ENCODE results near the gene MAGEA9. TPM values are rescaled to one million over a fixed set of nuclear protein-coding genes. Genes with fewer than 3 reads are reported as not detected.
"Not testable (repeated sequence)": the region's sequence is repeated elsewhere in the genome, so short reads cannot be mapped to it uniquely, and the experiment has no call there.

Gene MAGEA9, protein sequence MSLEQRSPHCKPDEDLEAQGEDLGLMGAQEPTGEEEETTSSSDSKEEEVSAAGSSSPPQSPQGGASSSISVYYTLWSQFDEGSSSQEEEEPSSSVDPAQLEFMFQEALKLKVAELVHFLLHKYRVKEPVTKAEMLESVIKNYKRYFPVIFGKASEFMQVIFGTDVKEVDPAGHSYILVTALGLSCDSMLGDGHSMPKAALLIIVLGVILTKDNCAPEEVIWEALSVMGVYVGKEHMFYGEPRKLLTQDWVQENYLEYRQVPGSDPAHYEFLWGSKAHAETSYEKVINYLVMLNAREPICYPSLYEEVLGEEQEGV
- not detected in 2 replicates for total RNA-seq (2012; rRNA removed)

DNA sequence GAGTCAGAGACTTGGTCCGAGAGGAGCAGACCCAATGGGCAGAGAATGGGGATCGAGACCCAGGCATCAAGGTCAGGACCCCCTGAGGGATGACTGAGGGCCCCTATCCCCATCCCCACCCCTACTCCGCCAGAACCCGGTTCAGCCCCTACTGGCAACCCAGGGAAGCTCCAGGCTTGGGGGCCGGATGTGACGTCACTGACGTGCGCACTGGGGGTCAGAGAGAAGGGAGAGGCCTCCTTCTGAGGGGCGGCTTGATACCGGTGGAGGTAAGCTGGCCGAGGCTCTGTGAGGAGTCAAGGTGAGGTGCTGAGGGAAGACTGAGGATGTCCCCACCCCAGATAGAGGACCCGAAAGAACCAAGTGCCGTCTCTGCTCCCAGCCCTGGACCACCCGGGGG lies at the start of gene MAGEA9:
Gene MAGEA9, plus strand, starts transcription at position 204 of the 400 bp plus-strand sequence. CDS start 4,281 bp downstream, outside the sequence.
- not testable (repeated sequence) for H3K4me1 ChIP-seq (ENCODE audit: control insufficient read depth, insufficient read depth, low read length); H3K36me3 ChIP-seq (ENCODE audit: insufficient read depth, low read length); H3K9ac ChIP-seq (ENCODE audit: low read depth, low read length); H3K9me3 ChIP-seq (replicated peaks; ENCODE audit: low read length); H3K4me2 ChIP-seq (ENCODE audit: low read length); H3K27me3 ChIP-seq (ENCODE audit: control insufficient read depth, insufficient read depth, low read length); H3K4me3 ChIP-seq (ENCODE audit: low read length)

DNA sequence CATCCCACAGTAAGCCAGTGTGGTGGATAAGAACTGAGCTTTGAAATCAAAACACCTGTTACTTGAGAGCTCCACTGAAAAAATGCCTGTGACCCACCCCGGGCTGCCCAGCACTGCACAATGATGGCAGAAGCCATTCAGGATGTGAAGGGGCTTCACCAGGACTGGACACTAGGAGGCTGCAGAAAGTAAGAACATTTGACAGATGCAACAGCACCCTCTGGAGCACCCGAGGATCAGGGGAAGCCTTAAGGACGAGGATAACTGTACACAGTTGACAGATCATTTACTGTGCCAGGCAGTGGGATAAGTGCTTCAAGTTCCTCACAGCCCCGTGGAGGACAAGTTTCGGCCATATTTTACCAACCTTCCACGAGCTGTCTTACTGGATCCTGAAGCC lies 39.5 kb upstream of the MAGEA9 start:
- not testable (repeated sequence) for H3K9ac ChIP-seq (ENCODE audit: low read depth, low read length); H3K27me3 ChIP-seq (ENCODE audit: control insufficient read depth, insufficient read depth, low read length); H3K4me2 ChIP-seq (ENCODE audit: low read length); H3K36me3 ChIP-seq (ENCODE audit: insufficient read depth, low read length); H3K4me1 ChIP-seq (ENCODE audit: control insufficient read depth, insufficient read depth, low read length); H3K4me3 ChIP-seq (ENCODE audit: low read length); H3K9me3 ChIP-seq (replicated peaks; ENCODE audit: low read length)

DNA sequence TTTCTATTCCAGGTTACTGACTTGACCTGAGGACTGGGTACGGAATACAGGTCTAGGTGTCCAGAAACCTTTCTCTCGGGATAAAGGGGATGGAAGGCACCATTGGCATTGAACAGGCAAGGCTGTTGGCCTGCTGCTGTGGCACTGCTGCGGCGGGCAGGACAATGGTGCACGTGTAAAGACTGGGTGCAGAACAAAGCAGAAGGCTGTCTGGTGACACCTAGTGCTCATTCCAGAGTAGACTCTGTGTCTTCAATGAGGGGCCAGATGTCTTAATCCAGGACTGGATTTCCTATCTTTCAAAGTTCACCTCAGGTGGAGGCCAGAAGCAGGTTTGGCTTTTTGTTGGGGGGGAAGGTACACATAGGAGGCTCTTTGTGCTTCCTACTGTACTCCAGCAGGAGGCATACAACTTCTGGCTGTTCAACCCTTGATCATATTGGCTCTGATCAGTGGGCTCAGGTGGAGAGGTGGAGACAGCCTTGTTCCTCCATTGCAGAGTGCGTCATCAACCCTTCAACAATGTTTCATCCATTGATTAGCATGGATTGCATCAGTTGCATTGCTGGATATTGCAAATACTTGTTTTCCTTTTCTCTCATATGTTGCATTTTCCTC lies 35.2 kb upstream of the MAGEA9 start:
- H3K4me2 ChIP-seq (ENCODE audit: low read length); H3K9ac ChIP-seq (ENCODE audit: low read depth, low read length); H3K9me3 ChIP-seq (replicated peaks; ENCODE audit: low read length); H3K4me3 ChIP-seq (ENCODE audit: low read length); H3K4me1 ChIP-seq (ENCODE audit: control insufficient read depth, insufficient read depth, low read length); H3K27me3 ChIP-seq (ENCODE audit: control insufficient read depth, insufficient read depth, low read length); H3K36me3 ChIP-seq (ENCODE audit: insufficient read depth, low read length): not testable (repeated sequence)

DNA sequence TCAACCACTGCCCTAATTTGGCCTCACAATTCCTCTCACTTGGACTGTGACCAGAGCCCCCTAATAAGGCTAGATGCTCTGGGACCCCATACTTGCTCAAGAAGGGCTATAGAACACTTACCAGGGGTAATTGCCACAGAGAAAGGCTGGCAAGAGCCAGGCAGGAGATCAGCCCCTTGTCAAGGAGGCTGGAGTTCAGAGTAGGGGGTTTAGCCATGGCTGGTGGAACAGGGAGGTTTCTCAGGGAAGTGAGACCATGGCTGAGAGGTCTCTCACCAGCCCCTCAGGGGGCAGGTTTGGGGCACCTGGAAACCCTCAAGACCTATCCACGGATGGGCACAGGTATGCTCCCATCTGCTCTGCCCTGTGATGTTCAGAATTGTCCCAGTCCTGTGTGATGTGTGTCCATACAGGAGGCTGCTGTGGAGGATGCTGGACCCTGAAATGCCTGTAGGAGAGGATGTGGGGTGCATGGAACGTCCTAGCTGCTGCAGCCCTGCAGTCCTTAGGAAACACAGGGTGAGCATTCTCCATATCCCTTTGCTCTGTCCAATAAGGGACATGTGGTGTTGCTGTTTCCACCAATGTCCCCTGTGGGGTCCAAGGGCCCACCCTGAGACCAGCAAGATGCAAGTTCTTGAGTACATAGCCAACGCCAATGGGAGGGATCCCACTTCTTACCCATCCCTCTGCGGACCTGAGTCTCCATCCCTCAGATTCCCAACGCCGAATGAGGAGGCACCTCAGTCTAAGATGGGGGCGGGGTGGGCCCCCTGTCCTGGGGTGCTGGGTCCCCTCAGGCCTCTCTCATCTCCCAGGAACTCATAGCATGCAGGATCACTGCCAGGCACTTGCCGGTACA lies 24.3 kb upstream of the MAGEA9 start:
- Histone ChIP-seq H3K4me3 (ENCODE audit: low read length) (no peak overlapping the region), H3K27me3 (ENCODE audit: control insufficient read depth, insufficient read depth, low read length) (no peaks in the 10 kb centered on the region)

DNA sequence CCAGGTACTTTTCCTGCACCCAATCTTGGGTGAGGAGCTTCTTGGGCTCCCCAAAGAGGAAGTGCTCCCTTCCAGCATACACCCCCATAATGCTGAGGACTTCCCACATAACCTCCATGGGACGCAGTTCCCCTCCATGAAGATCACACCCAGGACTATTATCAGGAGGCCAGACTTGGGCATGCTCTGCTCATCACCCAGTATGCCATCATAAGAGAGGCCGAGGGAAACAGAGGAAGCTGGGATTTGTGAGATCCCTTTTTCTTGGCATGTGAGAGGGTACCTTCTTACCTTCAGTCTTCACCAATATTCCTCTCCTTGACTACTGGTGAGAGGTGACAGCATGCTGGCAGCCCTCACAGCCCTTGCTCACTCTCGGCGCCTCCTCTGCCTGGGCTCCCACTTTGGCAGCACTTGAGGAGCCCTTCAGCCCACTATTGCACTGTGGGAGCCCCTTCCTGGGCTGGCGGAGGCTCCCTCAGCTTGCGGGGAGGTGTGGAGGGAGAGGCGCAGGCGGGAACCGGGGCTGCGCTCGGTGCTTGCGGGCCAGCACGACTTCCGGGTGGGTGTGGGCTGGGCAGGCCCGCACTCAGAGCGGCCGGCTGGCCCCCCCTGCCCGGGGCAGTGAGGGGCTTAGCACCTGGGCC lies 23.5 kb upstream of the MAGEA9 start:
- Histone ChIP-seq H3K9me3 (replicated peaks; ENCODE audit: low read length) (no peaks in the 10 kb centered on the region), H3K4me3 (ENCODE audit: low read length) (no peak overlapping the region), H3K4me2 (ENCODE audit: low read length) (no peak overlapping the region), H3K9ac (ENCODE audit: low read depth, low read length) (no peak overlapping the region), H3K27me3 (ENCODE audit: control insufficient read depth, insufficient read depth, low read length) (no peaks in the 10 kb centered on the region), H3K36me3 (ENCODE audit: insufficient read depth, low read length) (no peaks in the 10 kb centered on the region), H3K4me1 (ENCODE audit: control insufficient read depth, insufficient read depth, low read length) (no peaks in the 10 kb centered on the region)

More for the DNA sequence above, 24.3 kb upstream of the MAGEA9 start:
- Histone ChIP-seq H3K9me3 (replicated peaks; ENCODE audit: low read length) (no peaks in the 10 kb centered on the region), H3K4me1 (ENCODE audit: control insufficient read depth, insufficient read depth, low read length) (no peaks in the 10 kb centered on the region), H3K9ac (ENCODE audit: low read depth, low read length) (no peak overlapping the region), H3K4me2 (ENCODE audit: low read length) (no peak overlapping the region), H3K36me3 (ENCODE audit: insufficient read depth, low read length) (no peaks in the 10 kb centered on the region)

DNA sequence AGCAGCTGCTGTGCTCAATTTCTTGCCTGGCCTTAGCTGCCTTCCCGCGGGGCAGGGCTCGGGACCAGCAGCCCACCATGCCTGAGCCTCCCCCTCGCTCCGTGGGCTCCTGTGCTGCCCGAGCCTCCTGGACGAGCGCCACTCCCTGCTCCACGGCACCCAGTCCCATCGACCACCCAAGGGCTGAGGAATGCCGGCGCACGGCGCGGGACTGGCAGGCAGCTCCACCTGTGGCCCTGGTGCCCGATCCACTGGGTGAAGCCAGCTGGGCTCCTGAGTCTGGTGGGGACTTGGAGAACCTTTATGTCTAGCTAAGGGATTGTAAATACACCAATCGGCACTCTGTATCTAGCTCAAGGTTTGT lies 23.0 kb upstream of the MAGEA9 start:
- H3K9me3 ChIP-seq (replicated peaks; ENCODE audit: low read length); H3K4me2 ChIP-seq (ENCODE audit: low read length); H3K36me3 ChIP-seq (ENCODE audit: insufficient read depth, low read length); H3K27me3 ChIP-seq (ENCODE audit: control insufficient read depth, insufficient read depth, low read length); H3K9ac ChIP-seq (ENCODE audit: low read depth, low read length); H3K4me3 ChIP-seq (ENCODE audit: low read length); H3K4me1 ChIP-seq (ENCODE audit: control insufficient read depth, insufficient read depth, low read length): not testable (repeated sequence)

DNA sequence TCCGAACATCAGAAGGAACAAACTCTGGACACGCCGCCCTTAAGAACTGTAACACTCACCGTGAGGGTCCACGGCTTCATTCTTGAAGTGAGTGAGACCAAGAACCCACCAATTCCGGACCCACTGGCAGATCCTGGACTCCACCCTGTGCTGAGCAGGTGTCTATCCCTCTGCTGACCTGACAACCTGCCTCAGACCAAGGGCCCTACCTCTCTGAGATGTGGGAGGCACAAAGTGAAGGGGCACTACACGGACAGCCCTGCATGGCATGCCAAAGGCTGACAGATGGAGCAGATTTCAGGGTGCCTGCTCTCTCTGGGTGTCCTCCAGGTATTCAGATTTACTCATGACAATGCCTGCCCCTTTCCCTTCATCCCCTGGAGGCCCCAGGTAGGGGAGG lies 21.9 kb upstream of the MAGEA9 start:
- Histone ChIP-seq H3K9me3 (replicated peaks; ENCODE audit: low read length) (no peaks in the 10 kb centered on the region), H3K9ac (ENCODE audit: low read depth, low read length) (no peak overlapping the region), H3K4me2 (ENCODE audit: low read length) (no peak overlapping the region), H3K36me3 (ENCODE audit: insufficient read depth, low read length) (no peaks in the 10 kb centered on the region), H3K4me1 (ENCODE audit: control insufficient read depth, insufficient read depth, low read length) (no peaks in the 10 kb centered on the region), H3K4me3 (ENCODE audit: low read length) (no peak overlapping the region), H3K27me3 (ENCODE audit: control insufficient read depth, insufficient read depth, low read length) (no peaks in the 10 kb centered on the region)

DNA sequence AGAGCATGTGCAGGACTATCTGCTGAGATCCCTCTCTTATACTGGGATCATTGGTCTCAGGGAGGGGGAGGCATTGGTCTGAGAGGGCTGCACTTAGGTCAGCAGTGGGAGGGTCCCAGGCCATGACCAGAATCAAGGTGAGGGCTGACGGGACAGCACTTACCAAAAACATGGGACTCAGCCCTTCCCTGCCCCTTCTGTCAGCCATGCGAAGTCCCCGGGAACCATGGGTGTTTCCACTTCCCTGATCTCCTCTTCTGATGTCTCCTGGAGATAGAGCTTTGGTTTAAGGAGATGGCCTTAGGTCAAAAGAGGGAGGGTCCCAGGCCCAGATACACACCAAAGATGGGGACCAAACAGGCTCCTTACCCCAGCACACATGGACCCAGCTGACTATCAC lies 20.8 kb upstream of the MAGEA9 start:
- no peaks in the 10 kb centered on the region for H3K9me3 ChIP-seq (replicated peaks; ENCODE audit: low read length)
- H3K4me1 ChIP-seq (ENCODE audit: control insufficient read depth, insufficient read depth, low read length) = no peaks in the 10 kb centered on the region
- no peaks in the 10 kb centered on the region for H3K36me3 ChIP-seq (ENCODE audit: insufficient read depth, low read length)
- no peaks in the 10 kb centered on the region for H3K27me3 ChIP-seq (ENCODE audit: control insufficient read depth, insufficient read depth, low read length)
- no peak overlapping the region for H3K9ac ChIP-seq (ENCODE audit: low read depth, low read length)
- no peak overlapping the region for H3K4me3 ChIP-seq (ENCODE audit: low read length)
- no peak overlapping the region for H3K4me2 ChIP-seq (ENCODE audit: low read length)

DNA sequence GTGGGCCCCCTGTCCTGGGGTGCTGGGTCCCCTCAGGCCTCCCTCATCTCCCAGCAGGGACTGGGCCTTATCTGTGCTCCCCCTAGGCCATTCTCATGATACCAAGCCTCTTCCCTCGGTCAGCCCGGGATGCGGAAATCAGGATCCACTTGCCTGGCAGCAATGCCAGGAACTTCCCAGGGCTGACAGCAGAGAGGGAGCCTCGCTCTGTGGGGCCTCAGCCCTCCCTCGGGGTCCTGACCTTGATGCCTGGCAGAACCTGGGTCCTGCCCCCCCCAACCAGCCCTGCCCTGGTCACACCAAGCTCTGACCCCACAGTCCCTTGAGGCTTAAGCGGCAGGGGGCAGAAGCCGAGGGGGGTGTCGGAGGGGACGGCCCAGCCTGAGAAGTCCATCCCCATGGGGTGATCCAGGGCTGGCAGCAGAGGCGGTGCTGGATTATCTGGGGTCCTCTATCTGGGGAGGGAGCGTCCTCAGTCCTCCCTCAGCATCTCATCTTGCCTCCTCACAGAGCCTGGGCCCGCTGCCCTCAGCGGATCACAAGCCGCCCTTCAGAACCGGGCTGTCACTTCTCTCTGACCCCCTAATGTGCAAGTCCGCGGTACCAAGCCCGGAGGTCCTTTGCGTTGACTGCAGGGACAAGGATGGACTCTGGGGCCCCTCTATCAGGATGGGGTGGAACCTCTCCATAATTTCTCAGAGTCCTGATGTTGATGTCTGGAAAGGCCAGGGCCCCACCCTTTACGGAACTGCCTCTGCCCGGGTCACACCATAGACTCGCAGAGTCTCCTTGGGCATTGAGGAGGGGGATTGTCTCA lies 19.7 kb upstream of the MAGEA9 start:
- not testable (repeated sequence) for H3K4me3 ChIP-seq (ENCODE audit: low read length); H3K4me1 ChIP-seq (ENCODE audit: control insufficient read depth, insufficient read depth, low read length); H3K9ac ChIP-seq (ENCODE audit: low read depth, low read length); H3K27me3 ChIP-seq (ENCODE audit: control insufficient read depth, insufficient read depth, low read length); H3K4me2 ChIP-seq (ENCODE audit: low read length); H3K36me3 ChIP-seq (ENCODE audit: insufficient read depth, low read length); H3K9me3 ChIP-seq (replicated peaks; ENCODE audit: low read length)

DNA sequence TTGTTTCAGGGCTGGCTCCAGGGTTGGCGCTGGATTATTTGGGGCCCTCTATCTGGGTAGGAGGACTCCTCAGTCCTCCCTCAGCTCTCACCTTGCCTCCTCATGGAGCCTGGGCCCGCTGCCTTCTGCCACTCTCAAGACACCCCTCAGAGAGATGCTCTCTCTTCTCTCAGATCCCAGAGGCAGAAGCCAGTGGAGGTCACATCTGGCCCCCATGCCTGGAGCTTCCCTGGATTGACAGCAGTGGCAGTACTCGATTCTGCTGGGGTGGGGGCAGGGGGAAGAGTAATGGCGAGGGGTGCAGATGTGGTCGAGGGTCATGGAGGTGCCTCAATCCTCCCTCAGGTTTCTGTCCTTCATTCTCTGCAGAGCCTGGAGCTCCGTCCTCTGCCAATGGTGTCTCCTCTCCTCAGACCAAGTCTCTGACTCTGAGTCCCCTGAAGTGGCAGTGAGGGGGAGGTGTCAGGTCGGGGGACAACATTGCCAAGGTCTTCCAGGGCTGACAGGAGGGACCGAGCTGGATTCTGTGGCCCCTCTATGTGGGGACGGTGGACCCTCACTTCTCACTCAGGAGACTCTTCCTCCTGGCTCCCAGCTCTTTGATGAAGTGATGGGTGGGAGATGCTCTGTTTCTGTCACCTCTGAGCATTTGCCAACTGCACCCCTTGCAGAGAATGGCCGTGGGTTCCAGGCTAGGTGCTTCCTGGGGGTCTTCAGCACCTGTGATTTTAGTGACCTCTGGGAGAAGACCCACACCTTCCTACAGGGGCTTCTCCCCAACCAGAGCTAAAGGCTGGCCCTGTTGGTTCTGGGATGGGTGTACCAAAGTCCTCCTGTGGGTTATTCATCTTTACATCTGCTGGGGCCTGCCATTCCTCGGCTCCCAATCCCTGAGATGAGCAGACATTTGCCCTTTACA lies 18.8 kb upstream of the MAGEA9 start:
- H3K9ac ChIP-seq (ENCODE audit: low read depth, low read length) = no peak overlapping the region
- H3K4me1 ChIP-seq (ENCODE audit: control insufficient read depth, insufficient read depth, low read length) = no peaks in the 10 kb centered on the region
- H3K27me3 ChIP-seq (ENCODE audit: control insufficient read depth, insufficient read depth, low read length) = no peaks in the 10 kb centered on the region
- no peak overlapping the region for H3K4me2 ChIP-seq (ENCODE audit: low read length)
- H3K36me3 ChIP-seq (ENCODE audit: insufficient read depth, low read length) = no peaks in the 10 kb centered on the region
- no peak overlapping the region for H3K4me3 ChIP-seq (ENCODE audit: low read length)
- no peaks in the 10 kb centered on the region for H3K9me3 ChIP-seq (replicated peaks; ENCODE audit: low read length)
